NCI-H526 treated with DMSO at 0.1 percent for 48 hours (cell line): Measurements from ENCODE around the gene FAM180B.
A peak's percentile ranks its signal among the peaks of the same experiment; 100 is the strongest.
"Not testable (repeated sequence)": the region's sequence is repeated elsewhere in the genome, so short reads cannot be mapped to it uniquely, and the experiment has no call there.

Source experiments
- DNase-seq: peaks from one replicate; lab custom pipeline; 2025; lab: John Stamatoyannopoulos, UW

Gene FAM180B, protein sequence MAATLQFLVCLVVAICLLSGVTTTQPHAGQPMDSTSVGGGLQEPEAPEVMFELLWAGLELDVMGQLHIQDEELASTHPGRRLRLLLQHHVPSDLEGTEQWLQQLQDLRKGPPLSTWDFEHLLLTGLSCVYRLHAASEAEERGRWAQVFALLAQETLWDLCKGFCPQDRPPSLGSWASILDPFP

GRCh38 chr11:47586098-47586855 is at the start of gene FAM180B:
TSS of gene FAM180B (plus strand) at chr11:47586678. CDS start at chr11:47586769, 91 bp downstream.
- DNase-seq: no peak

DNA sequence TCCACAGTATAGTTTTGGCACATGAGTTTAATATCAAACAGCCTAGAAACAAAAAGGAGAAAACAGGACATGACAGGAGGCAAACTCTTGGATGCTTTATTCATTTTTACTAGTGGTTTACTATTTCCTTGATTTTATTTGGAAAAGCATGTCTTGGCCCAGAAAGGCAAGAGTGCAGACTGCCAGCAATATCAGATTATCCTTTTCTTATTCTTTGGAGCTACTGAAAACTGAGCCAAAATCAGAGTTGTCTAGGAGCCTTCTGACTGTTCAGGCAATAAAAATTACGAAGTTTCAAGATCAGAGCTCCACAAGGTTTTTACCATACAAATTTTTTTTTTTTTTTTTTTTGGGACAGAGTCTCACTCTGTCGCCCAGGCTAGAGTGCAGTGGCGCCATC is 49.6 kb upstream of the FAM180B start:
- no peak for DNase-seq

DNA sequence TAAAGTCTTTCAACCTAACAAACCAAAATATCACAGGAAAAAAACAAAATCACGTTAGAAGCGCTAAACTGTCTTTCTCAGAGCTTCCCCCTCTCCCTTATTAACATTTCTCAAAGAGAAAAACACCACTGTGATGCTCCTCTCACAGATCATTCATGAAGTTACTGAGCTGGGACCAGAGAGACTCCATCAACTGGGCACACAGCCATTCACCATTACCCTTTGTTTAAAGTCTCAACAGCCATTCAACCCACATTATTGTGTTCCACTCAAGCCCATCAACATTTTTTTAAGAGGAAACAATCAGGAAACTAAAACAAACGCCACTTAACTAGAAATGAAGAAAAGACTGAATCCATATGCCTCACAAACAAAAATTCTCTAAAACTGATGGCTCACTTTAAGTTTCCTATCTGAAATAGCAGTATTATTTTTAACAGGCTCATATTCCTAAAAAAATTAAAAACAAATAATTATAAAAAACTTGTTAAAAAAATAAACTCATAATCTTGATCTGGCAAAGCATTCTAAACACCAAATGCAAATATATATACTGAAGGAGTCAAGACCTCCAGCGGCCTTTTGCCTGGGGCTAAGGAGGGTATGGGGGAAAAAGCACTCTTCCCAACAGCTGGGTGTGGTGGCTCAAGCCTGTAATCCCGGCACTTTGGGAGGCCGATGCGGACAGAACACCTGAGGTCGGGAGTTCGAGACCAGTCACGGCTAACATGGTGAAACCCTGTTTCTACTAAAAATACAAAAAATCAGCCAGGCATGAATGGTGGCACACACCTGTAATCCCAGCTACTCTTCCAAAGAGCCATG is 47.5 kb upstream of the FAM180B start:
- no peak for DNase-seq

DNA sequence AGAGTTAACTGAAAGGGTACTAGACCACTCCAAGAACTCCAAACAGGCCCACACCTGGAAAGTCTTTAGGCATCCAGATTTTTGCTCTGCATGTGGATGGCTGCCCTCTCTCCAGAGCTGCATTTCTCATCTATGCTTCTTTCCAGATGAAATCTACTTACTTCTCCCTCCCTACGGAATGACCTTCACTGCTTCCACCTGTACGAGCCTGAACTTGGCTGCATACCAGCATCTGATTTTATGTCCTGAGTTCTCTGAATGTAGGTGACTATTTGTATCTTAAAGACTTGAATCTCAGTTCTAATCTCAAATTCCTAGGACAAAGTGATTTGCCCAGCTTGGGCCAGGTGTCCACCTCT is 46.8 kb upstream of the FAM180B start:
- DNase-seq: no peak

DNA sequence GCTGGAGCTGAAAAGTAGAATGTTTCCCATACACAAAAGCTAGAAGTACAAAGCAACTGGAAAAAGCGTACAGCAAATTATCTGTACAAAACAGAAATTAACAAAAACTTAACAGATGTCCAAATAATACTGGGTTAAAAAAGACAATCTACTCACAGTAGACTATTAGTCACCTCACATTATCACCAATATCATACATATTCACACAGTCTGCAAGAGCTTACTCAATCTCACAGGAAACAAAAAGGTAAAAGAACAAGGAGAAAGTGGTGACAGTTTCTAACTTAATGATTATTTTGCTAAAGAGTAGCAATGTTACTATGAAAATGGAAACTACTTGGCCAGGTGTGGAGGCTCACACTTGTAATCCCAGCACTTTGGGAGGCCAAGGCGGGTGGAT is 45.4 kb upstream of the FAM180B start:
- DNase-seq: no peak

GRCh38 chr11:47545298-47545697 is 41.2 kb upstream of the FAM180B start:
- DNase-seq: no peak

GRCh38 chr11:47546274-47546673 is 40.2 kb upstream of the FAM180B start:
- not testable (repeated sequence) for DNase-seq

- no peak for DNase-seq
Measured at GRCh38 chr11:47550288-47551047, 36.0 kb upstream of the FAM180B start.

- DNase-seq: no peak
Measured at GRCh38 chr11:47551086-47551485, 35.4 kb upstream of the FAM180B start.

GRCh38 chr11:47552056-47552565 is 34.4 kb upstream of the FAM180B start:
- DNase-seq: peak; percentile 33

DNA sequence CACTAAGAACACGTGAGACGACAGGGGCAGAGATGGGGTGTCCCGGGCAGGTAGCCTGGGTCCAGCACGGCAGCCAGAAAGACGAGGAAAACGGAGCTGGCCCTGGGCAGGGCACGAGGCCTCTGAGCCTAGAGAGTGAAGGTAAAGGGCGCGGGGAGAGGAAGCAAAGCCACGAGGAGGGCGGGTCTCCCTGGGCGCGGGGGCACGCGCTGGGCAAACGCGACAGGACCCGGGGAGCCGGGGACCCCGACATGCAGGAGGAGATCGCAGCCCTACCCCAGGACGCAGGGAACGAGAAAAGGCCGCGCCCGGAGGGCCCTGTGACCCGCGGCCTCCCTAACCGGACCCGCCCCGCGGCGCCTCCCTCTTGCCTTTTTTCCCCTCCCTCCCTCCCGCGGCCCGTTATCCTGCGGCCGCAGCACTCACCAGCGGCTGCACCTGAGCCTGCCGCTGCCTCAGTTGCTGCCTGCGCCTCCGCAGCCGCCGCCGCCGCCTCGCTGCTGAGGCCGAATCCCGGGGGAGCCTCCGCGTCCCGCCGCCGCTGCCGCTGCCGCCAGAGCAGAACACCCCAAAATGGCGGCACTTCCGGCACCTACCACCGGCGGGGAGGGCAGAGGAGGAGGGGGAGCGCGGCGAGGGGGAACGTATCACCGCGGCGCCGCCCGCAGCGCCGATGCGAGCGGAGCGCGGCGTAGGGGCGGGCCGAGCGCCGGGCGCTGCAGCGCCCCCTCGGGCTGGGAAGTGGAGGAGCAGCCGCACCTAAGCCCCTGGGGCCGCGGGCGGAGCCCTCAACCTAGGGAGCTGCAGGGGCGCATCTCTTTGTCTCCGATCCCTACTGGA is 33.7 kb upstream of the FAM180B start, which contains the start of gene CELF1:
Gene CELF1, minus strand, starts transcription at position 567 of the 840 bp plus-strand sequence. CDS start 53,609 bp downstream, outside the sequence.
- DNase-seq: peak; percentile 94

DNA sequence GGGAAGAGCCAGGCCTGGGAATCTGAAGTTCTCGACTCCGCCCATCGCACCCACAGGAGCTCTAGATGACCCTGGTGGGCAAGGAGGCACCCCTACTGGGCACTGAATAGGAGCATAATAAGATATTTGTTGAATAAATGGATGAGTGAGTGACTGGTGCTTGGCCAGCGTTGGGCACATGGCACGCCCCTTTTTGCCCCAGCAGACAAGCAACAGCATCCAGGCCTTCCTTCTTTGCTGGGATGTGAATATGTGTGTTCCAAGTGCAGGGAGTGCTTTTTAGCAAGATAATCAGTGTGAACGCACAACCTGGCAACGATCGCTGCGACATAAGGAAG is 33.1 kb upstream of the FAM180B start:
- peak; percentile 94 for DNase-seq

DNA sequence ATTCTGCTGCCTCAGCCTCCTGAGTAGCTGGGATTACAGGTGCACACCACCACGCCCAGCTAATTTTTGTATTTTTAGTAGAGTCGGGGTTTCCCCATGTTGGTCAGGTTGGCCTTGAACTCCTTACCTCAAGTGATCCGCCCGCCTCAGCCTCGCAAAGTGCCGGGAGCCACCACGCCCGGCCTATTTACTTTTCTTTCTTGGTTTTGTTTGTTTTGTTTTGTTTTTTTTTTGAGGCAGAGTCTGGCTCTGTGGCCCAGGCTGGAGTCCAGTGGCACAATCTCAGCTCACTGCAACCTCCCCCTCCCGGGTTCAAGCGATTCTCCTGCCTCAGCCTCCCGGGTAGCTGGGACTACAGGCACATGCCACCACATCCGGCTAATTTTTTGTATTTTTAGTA is 29.5 kb upstream of the FAM180B start:
- DNase-seq: not testable (repeated sequence)

GRCh38 chr11:47558695-47559094 is 27.8 kb upstream of the FAM180B start:
- DNase-seq: no peak

DNA sequence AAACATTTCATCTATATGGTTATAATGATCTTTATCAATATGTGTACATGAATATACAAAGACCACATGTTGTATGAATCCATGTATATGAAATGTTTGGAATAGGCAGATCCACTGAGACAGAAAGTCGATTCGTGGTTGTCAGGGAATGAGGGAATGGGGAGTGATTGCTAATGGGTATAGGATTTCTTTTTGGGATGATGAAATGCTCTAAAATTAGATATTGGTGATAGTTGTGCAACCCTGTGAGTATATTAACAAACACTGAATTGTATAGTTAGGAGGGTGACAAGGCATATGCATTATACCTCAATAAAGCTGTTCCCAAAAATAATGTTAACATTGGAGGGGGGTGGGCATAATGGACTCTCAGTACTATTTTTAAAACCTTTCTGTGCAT is 26.1 kb upstream of the FAM180B start:
- DNase-seq: no peak

GRCh38 chr11:47562393-47562792 is 24.1 kb upstream of the FAM180B start:
- DNase-seq: not testable (repeated sequence)

DNA sequence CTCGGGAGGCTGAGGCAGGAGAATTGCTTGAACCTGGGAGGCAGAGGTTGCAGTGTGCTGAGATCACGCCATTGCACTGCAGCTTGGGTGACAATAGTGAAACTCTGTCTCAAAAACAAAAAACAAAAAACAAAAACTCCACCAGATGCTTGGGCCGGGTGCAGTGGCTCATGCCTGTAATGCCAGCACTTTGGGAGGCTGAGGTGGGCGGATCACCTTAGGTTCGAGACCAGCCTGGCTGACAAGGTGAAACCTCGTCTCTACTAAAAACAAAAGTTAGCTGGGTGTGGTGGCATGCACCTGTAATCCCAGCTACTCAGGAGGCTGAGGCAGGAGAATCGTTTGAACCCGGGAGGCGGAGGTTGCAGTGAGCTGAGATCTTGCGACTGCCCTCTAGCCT is 22.1 kb upstream of the FAM180B start:
- not testable (repeated sequence) for DNase-seq

DNA sequence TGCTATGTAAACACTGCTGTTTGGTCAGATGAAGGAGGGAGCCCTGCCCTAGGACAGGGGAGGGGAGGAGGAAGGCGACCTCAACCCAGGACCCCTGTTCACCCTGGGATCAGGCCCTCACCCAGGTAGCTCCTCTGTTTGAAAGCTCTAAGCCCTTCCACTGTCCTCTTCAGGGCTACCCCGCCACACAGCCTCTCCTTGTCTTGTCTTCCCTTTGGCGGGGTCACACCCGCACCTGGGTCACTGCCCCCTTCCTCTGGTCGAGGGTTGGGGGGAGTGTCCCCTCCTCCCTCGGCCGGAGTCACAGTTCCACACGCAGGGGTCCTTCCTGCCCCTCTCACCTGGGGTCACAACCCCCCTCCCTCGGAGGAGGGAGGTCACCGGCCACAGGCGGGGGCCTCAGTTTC is 21.5 kb upstream of the FAM180B start:
- DNase-seq: no peak

- peak; percentile 46 for DNase-seq
Measured at GRCh38 chr11:47565340-47566148, 20.9 kb upstream of the FAM180B start, which contains the start of gene PTPMT1. TSS of gene PTPMT1 (plus strand) at chr11:47565599. CDS start at chr11:47565623, 24 bp downstream.

GRCh38 chr11:47566149-47566698 is 20.3 kb upstream of the FAM180B start:
- peak; percentile 30 for DNase-seq
